Activated CD8-positive, alpha-beta memory T cell treated with anti-CD3 and anti-CD28 coated beads, Interleukin-2, amount 10 ng/mL, durations not matched to agents 7 days and 5 days (primary cell): Measurements from ENCODE around the gene KLHDC2. TPM values are rescaled to one million over a fixed set of nuclear protein-coding genes. Genes with fewer than 3 reads are reported as not detected.
"Not testable (repeated sequence)": the region's sequence is repeated elsewhere in the genome, so short reads cannot be mapped to it uniquely, and the experiment has no call there.

Experiments
- ATAC-seq: fragments of 150-1000 bp; cut with Tn5 transposase; one replicate; pipeline ENCODE4 v1.10.0; 2021; ENCODE audit warnings: moderate library complexity
- CTCF ChIA-PET: fragments of 350-600 bp; sonication (Branson Sonifier 250); formaldehyde crosslinking; loops from one replicate; lab custom pipeline; 2021; ENCODE audit warnings: antibody characterized with exemption; lab: Charles Lee
- DNase-seq: peaks from one replicate; pipeline ENCODE4 v3.0.0-alpha.2; 2020
- H3K27ac Mint-ChIP-seq: one replicate; pipeline ENCODE4 v1.8.0; 2021; ENCODE audit warnings: mild to moderate bottlenecking, mixed read lengths
- H3K27me3 Mint-ChIP-seq: one replicate; pipeline ENCODE4 v1.8.0; 2021; ENCODE audit warnings: mixed read lengths
- H3K36me3 Mint-ChIP-seq: one replicate; pipeline ENCODE4 v1.8.0; 2021; ENCODE audit warnings: mild to moderate bottlenecking, mixed read lengths
- H3K4me1 Mint-ChIP-seq: one replicate; pipeline ENCODE4 v1.8.0; 2021; ENCODE audit warnings: mixed read lengths
- H3K4me3 Mint-ChIP-seq: one replicate; pipeline ENCODE4 v1.8.0; 2021; ENCODE audit warnings: mild to moderate bottlenecking, moderate library complexity, mixed read lengths
- H3K9me3 Mint-ChIP-seq: one replicate; pipeline ENCODE4 v1.8.0; 2022; ENCODE audit warnings: low read depth, mixed read lengths
- total RNA-seq, 2 experiments: library from RNA; stranded (reverse); gene quantifications; one replicate each; pipeline ENCODE4 v1.2.3, GENCODE V29; 2021

Gene KLHDC2
- total RNA-seq, 2 experiments from 2014 or later: 25.3 to 32.3 TPM

DNA sequence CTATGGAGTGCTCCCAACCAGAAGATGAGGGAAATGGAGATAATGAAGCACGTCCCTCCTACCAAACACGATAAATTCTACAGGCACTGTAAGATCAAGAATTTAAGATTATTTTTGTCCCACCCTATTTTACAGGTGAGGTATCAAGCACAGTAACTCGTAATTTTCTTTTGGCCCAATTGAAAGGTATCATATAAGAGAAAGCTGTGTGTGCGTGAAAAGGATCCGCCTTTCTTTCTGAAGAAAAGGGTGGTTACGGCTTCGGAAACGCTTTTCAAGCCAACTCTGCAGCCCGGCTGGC, 733 bp upstream of the KLHDC2 start:
- peak overlapping the region; percentile 90 for H3K4me3 Mint-ChIP-seq

DNA sequence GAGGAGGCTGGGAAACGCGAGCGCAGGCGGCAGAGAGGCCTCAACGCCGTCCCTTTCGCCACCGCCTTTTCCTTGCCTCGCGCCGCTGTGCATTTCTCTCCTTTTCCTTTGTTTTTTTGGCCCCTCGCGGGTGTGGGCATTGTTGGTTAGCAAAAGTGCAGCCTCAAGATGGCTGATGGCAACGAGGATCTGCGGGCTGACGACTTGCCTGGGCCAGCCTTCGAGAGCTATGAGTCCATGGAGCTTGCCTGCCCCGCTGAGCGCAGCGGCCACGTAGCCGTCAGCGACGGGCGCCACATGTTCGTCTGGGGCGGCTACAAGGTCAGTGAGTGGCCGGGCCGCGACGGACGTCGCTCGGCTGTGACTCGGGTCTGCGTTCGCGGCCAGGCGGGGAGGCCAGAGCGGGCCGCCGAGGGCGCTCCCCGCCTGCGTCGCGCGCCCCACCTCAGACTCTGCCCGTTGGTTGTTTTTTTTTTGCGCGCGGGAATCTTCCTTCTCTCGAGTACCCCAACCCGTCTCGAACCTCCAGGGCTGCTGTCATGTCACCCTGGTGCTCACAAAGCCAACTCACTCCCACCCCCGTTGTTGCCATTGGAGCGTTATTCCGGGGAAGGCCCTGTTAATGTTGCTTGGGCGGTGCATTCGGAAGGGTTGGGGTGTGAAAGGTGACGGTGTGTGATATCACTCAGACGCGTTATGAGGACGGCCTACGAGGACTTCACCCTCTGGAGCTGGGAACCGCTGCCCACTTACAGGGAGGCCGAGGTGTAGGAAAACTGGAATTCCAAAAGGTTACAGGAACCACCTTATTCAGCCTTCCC, 558 bp downstream of the KLHDC2 start:
- H3K4me1 Mint-ChIP-seq: peaks cover 31% of the 10 kb centered on the region
- peak overlapping the region; percentile 87 for H3K4me3 Mint-ChIP-seq
- CTCF ChIA-PET: interaction anchor here (0.6 to 4.0 kb wide), 21 partner anchors 12 to 359 kb away, joined by 3 to 35 read pairs (median 4); partner anchors contain the start of genes DNAAF2, MGAT2, NEMF and POLE2
- peak overlapping the region; percentile 97 for H3K27ac Mint-ChIP-seq
- H3K27me3 Mint-ChIP-seq: no peaks in the 10 kb centered on the region
- no peaks in the 10 kb centered on the region for H3K9me3 Mint-ChIP-seq
- DNase-seq (peak; percentile 83), ATAC-seq (peak; percentile 45)
- no peaks in the 10 kb centered on the region for H3K36me3 Mint-ChIP-seq

More for the DNA sequence above, 733 bp upstream of the KLHDC2 start:
- Mint-ChIP-seq H3K36me3 (no peaks in the 10 kb centered on the region), H3K4me1 (peaks cover 31% of the 10 kb centered on the region), H3K9me3 (no peaks in the 10 kb centered on the region), H3K27ac (peak overlapping the region; percentile 97), H3K27me3 (no peaks in the 10 kb centered on the region)
- ATAC-seq: no peak
- CTCF ChIA-PET: interaction anchor here (0.6 to 4.0 kb wide), 20 partner anchors 9 to 1009 kb away, joined by 3 to 35 read pairs (median 3); partner anchors contain the start of genes DNAAF2, MGAT2, NEMF and POLE2
- no peak for DNase-seq

DNA sequence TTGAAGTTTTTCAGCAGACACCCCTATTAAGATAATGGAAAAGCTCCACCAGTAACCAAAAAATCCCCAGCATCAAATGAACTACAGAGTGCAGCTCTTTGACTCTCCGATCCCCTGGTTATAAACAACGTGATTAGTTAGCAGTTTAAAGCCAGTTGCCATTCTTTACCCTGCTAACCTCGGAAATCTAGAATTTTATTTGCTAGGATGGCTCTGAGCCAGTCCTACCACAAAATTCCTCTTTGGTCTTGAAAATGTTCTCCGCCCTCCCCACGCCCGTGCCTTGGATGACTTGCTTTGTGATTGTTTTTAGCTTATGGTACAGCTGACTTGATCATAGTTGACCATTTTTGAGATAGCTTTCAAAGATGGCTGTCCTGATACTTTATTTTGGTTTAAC, 1.2 kb downstream of the KLHDC2 start:
- no peak for DNase-seq
- CTCF ChIA-PET: interaction anchor here (0.7 to 4.0 kb wide), 7 partner anchors 12 to 135 kb away, joined by 3 to 35 read pairs (median 4); partner anchors contain the start of genes DNAAF2, NEMF and POLE2
- no peaks in the 10 kb centered on the region for H3K27me3 Mint-ChIP-seq

DNA sequence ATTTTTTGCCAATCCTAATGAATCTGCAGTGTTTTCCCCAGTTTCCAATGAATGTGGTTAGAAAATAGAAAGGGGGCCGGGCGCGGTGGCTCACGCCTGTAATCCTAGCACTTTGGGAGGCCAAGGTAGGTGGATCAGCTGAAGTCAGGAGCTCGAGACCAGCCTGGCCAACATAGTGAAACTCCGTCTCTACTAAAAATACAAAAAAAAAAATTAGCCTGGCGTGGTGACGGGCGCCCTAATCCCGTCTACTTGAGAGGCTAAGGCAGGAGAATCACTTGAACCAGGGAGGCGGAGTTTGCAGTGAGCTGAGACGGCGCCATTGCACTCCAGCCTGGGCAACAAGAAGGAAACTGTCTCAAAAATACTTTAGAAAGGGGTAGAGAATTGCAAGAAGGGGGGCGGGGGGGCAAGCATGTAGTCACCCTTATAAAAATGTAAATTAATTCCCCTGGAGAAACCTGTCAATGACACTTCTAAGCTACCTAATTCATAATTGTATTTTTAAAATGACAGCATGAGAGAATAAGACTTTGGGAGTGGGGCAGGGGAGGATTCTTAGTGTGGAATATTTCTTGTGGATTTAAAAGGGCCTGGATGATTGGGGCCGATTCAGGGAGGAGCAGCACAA, 1.7 kb downstream of the KLHDC2 start:
- Mint-ChIP-seq H3K4me3 (peak overlapping the region; percentile 87), H3K27ac (peak overlapping the region; percentile 97), H3K4me1 (peaks cover 28% of the 10 kb centered on the region), H3K27me3 (no peaks in the 10 kb centered on the region), H3K36me3 (peaks cover 5% of the 10 kb centered on the region), H3K9me3 (no peaks in the 10 kb centered on the region)
- ATAC-seq (no peak), DNase-seq (no peak)
- CTCF ChIA-PET: interaction anchor here (0.7 to 4.0 kb wide), 7 partner anchors 11 to 135 kb away, joined by 3 to 35 read pairs (median 4); partner anchors contain the start of genes DNAAF2, NEMF and POLE2

More for the DNA sequence above, 1.2 kb downstream of the KLHDC2 start:
- ATAC-seq: no peak
- Mint-ChIP-seq H3K36me3 (peaks cover 3% of the 10 kb centered on the region), H3K4me1 (peaks cover 28% of the 10 kb centered on the region), H3K27ac (peak overlapping the region; percentile 97), H3K9me3 (no peaks in the 10 kb centered on the region), H3K4me3 (peak overlapping the region; percentile 87)

DNA sequence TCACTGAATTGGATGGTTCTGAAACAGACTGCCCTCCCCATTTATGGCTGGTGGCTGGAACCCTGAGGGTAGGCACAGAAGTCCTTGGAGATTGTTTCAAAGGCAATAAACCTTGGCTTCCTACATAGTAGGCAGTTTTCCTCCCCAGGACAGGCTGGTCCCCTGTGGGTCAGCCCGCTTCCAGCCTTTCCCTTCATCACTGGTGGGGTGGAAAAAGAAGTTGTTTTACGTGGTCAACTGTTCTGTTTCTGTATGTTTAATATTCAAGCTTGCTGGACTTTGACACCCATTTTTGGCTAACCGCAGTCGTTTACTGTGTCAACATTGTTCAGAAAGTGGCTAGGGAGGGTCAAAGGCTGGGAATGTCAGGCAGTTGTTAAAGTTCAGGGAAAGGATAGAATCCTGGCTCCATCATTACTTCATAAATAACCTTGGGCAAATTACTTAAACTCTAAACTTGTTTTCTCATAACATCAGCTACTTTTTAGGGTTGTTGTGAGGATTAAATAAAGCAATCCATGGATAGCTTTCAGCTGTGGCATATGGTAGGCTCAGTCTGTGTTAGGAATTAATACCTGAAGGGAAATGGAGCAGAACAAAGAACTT, 2.4 kb downstream of the KLHDC2 start:
- peaks cover 32% of the 10 kb centered on the region for H3K4me1 Mint-ChIP-seq
- H3K9me3 Mint-ChIP-seq: no peaks in the 10 kb centered on the region
- no peak for DNase-seq
- no peaks in the 10 kb centered on the region for H3K27me3 Mint-ChIP-seq
- H3K36me3 Mint-ChIP-seq: peaks cover 9% of the 10 kb centered on the region
- ATAC-seq: no peak
- H3K4me3 Mint-ChIP-seq: peak overlapping the region; percentile 38
- CTCF ChIA-PET: interaction anchor here (4.0 kb wide), 1 partner anchor 11 kb away, joined by 19 read pairs; no protein-coding TSS in a partner anchor
- H3K27ac Mint-ChIP-seq: no peak overlapping the region

DNA sequence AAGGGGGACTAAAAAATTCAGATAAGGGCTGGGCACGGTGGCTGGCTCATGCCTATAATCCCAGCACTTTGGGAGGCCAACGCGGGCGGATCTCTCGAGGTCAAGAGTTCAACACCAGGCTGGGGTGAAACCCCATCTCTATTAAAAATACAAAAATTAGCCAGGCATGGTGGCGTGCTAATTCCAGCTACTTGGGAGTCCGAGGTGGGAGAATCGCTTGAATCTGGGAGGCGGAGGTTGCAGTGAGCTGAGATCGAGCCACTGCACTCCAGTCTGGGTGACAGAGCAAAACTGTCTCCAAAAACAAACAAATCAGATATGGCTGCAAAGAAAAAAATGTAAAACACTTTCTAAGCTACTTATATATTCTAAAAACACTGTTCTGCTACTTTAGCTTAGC, 3.7 kb downstream of the KLHDC2 start:
- not testable (repeated sequence) for H3K27me3 Mint-ChIP-seq, H3K27ac Mint-ChIP-seq, H3K4me3 Mint-ChIP-seq, H3K9me3 Mint-ChIP-seq, DNase-seq, ATAC-seq
- peaks cover 36% of the 10 kb centered on the region for H3K4me1 Mint-ChIP-seq
- CTCF ChIA-PET: interaction anchor here (1.0 kb wide), 3 partner anchors 33 to 137 kb away, joined by 3 to 4 read pairs (median 4); no protein-coding TSS in a partner anchor
- H3K36me3 Mint-ChIP-seq: peaks cover 15% of the 10 kb centered on the region

DNA sequence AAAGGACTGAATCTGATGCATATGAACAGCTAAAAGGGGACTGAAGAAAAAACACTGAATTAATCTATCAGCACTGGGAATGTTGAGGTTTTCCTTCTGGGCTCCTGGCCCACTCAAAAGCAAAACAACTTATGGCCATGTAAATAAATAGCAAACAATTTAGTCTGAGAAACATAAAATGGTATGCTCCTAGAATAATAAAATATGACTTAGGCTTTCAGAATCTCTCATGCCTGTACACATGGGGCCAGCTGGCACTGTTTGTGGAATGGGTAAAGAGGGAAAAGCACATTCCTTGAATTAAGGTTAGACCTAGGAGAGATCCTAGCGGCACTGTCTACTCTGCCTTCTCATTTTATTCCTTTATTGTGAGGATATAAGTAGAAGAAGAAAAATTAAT, 6.2 kb downstream of the KLHDC2 start:
- CTCF ChIA-PET: interaction anchor here (0.7 kb wide), 1 partner anchor 398 kb away, joined by 3 read pairs; no protein-coding TSS in a partner anchor
- no peaks in the 10 kb centered on the region for H3K27me3 Mint-ChIP-seq
- DNase-seq (no peak), ATAC-seq (no peak)
- H3K4me1 Mint-ChIP-seq: peaks cover 25% of the 10 kb centered on the region
- H3K27ac Mint-ChIP-seq: peak overlapping the region; percentile 40
- H3K36me3 Mint-ChIP-seq: peaks cover 25% of the 10 kb centered on the region
- H3K9me3 Mint-ChIP-seq: no peaks in the 10 kb centered on the region
- H3K4me3 Mint-ChIP-seq: no peak overlapping the region

DNA sequence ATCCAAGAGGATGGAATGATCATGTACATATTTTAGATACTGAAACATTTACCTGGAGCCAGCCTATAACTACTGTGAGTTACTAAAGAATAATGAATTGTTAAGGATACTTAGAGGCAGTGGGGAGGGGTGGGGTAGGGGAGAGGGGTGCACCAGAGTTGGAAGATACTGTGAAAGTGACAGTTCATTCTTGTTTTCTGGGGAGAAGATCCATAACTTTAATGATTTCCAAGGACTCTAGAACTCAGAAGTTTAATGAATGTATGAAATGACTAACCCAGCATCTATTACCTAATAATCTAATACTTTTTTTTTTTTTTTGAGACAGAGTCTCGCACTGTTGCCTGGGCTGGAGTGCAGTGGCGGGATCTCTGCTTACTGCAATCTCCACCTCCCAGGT, 10.5 kb downstream of the KLHDC2 start:
- Mint-ChIP-seq H3K4me3 (no peak overlapping the region), H3K36me3 (peaks cover 49% of the 10 kb centered on the region), H3K27ac (no peak overlapping the region), H3K4me1 (peaks cover 10% of the 10 kb centered on the region), H3K9me3 (no peaks in the 10 kb centered on the region), H3K27me3 (no peaks in the 10 kb centered on the region)
- DNase-seq: no peak
- CTCF ChIA-PET: no interaction called here
- no peak for ATAC-seq

DNA sequence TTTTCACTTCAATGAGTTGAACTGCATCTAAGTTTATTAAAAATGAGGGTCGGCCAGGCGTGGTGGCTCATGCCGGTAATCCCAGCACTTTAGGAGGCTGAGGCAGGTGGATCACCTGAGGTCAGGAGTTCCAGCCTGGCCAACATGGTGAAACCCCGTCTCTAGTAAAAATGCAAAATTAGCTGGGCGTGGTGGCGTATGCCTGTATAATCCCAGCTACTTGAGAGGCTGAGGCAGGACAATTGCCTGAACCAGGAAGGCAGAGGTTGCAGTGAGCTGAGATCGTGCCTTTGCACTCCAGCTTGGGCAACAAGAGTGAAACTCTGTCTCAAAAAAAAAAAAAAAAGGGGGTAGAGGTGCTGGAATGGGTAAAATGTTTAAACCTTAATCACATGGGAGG, 13.1 kb downstream of the KLHDC2 start:
- not testable (repeated sequence) for H3K27me3 Mint-ChIP-seq, H3K4me1 Mint-ChIP-seq, ATAC-seq, DNase-seq, H3K9me3 Mint-ChIP-seq, H3K27ac Mint-ChIP-seq, H3K4me3 Mint-ChIP-seq
- CTCF ChIA-PET: interaction anchor here (1.0 to 4.2 kb wide), 4 partner anchors 13 to 146 kb away, joined by 3 to 21 read pairs (median 11); partner anchors contain the start of genes DNAAF2, KLHDC2 and POLE2
- H3K36me3 Mint-ChIP-seq: peaks cover 43% of the 10 kb centered on the region

DNA sequence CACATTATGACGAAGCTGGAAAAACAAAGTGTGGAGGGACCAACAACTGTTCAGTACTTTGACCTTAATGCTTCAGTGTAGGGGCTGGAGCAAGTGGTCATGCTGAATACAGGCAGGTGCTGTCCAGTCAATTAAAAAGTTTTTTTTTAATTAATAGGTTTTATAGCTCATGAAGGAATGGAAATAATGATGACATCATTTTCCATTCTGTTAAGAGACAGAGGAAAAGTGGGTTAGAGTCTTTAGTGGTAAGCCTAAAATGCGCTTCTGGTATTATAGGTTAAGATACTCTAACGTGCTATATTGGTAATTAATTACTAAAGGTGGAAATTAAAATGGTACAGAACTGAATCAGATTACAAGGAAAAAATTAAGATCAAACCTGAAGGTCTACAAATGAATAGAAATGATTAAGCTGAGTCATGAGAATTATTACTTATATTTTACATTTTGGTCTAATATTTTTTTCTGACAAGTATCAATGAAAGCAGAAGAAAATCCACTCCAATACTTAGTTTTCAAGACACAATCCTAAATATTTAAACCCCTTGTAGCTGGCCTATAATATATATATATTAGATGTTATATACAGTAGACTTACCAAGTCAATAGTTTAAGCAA, 15.6 kb downstream of the KLHDC2 start:
- no peak for ATAC-seq
- Mint-ChIP-seq H3K27ac (no peak overlapping the region), H3K4me1 (no peaks in the 10 kb centered on the region), H3K9me3 (no peaks in the 10 kb centered on the region), H3K27me3 (no peaks in the 10 kb centered on the region), H3K36me3 (peaks cover 52% of the 10 kb centered on the region), H3K4me3 (no peak overlapping the region)
- no peak for DNase-seq
- CTCF ChIA-PET: interaction anchor here (4.0 kb wide), 1 partner anchor 149 kb away, joined by 21 read pairs; the partner anchor contains the start of gene DNAAF2

DNA sequence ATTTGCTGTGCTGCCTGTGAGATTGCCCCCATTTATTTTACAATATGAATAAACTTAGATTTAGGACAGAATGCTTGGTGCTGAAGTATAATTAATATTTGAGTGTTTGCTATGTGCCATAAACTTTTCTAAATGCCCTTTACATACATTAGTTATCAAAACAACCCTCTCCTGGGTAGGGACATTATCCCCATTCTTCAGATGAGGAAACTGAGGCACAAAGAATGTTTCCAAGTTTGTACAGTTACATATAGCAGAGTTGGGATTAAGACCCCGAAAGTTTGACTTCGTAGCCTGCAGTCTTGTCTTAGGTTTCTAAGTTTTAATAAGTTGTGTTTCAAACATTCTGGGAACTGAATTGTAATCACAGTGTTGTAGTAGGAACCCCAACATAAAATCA, 18.4 kb downstream of the KLHDC2 start:
- DNase-seq (no peak), ATAC-seq (no peak)
- H3K4me3 Mint-ChIP-seq: no peak overlapping the region
- peaks cover 49% of the 10 kb centered on the region for H3K36me3 Mint-ChIP-seq
- CTCF ChIA-PET: no interaction called here
- no peaks in the 10 kb centered on the region for H3K27me3 Mint-ChIP-seq
- no peaks in the 10 kb centered on the region for H3K4me1 Mint-ChIP-seq
- no peak overlapping the region for H3K27ac Mint-ChIP-seq
- H3K9me3 Mint-ChIP-seq: no peaks in the 10 kb centered on the region

DNA sequence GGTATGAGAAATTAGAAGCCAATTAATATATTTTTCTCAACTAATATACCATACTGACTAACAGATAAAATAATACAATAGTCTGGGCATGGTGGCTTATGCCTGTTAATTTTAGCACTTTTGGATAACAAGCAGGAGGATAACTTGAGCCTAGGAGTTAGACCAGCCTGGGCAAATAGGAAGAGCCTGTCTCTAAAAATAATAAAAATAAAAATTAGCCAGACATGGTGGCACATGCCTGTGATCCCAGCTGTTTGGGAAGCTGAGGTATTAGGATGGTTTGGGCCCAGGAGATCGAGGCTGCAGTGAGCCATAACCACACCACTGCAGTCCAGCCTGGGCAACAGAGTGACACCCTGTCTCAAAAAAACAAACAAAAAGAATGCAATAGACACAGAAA, 24.7 kb downstream of the KLHDC2 start:
- CTCF ChIA-PET: no interaction called here
- DNase-seq: no peak
- Mint-ChIP-seq H3K27me3 (no peaks in the 10 kb centered on the region), H3K4me1 (no peaks in the 10 kb centered on the region), H3K27ac (no peak overlapping the region), H3K4me3 (no peak overlapping the region), H3K9me3 (no peaks in the 10 kb centered on the region), H3K36me3 (peaks cover 61% of the 10 kb centered on the region)
- ATAC-seq: no peak
